ENCODE data around the gene SKAP1.

Gene SKAP1

DNA sequence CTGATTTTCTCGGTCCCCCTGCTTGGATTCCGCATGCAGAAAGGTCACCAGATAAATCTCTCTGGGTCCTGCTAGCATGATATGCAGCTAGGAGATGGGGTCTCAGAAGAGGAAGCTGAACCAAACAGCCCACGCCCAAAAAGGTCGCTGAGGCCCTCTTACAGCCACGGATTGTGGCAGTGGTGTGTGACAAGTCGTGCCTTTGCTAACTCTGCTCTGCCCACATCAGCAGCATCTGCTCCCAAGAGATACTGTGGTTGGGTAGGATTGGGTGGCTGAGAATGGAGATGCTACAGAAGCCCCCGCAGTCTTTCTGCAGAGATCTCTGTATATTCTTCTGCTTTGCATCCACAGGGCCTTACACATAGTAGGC, 15.2 kb upstream of the SKAP1 start:
- H3K4me3 ChIP-seq (ENCODE audit: low read length) = no peak overlapping the region
- TF ChIP-seq, protein P1, sequence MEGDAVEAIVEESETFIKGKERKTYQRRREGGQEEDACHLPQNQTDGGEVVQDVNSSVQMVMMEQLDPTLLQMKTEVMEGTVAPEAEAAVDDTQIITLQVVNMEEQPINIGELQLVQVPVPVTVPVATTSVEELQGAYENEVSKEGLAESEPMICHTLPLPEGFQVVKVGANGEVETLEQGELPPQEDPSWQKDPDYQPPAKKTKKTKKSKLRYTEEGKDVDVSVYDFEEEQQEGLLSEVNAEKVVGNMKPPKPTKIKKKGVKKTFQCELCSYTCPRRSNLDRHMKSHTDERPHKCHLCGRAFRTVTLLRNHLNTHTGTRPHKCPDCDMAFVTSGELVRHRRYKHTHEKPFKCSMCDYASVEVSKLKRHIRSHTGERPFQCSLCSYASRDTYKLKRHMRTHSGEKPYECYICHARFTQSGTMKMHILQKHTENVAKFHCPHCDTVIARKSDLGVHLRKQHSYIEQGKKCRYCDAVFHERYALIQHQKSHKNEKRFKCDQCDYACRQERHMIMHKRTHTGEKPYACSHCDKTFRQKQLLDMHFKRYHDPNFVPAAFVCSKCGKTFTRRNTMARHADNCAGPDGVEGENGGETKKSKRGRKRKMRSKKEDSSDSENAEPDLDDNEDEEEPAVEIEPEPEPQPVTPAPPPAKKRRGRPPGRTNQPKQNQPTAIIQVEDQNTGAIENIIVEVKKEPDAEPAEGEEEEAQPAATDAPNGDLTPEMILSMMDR (conservative IDR thresholded peaks at IDR 0.05; ENCODE audit: low read length) = no peak
- no peak for DNase-seq (ENCODE audit: low read depth)

DNA sequence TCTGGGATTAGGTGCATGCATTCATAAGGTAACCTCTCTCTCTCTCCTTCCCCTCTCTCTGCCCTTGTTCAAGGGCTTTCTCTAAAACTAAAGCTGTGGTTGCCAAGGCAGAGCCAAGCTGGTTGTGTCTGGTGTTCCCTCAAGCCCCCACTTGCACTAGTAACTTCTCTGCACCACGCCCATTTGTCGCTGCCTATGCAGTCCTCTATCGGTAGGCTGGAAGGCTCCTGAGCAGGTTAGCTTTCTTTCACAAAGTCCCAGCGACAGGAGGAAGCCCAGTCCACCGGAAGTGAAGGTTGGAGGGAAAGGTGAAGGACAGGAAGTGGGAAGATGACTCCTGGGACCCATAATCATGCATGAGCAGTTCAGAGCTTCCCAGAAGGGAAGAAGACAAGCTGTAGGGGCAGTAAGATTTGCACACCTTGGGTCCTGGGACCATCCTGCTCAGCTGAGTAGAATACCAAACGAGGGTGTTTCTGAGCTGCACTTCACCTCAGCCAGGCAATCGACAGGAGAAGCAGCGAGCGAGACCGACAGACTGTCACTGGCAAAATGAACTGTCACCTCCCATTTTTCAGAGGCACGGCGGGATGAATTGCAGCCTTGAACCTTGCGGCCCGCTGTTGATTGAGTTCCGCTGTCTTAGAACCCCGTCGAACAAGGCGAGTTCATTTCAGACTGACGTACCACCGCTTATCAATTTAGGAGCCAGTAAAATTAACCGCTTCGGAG, 14.7 kb upstream of the SKAP1 start:
- no peak overlapping the region for H3K4me3 ChIP-seq (ENCODE audit: low read length)
- no peak for DNase-seq (ENCODE audit: low read depth)
- TF ChIP-seq, protein P1 (conservative IDR thresholded peaks at IDR 0.05; ENCODE audit: low read length) = no peak

- no peak overlapping the region for H3K4me3 ChIP-seq (ENCODE audit: low read length)
- TF ChIP-seq, protein P1 (conservative IDR thresholded peaks at IDR 0.05; ENCODE audit: low read length) = no peak
- no peak for DNase-seq (ENCODE audit: low read depth)
Measured at GRCh38 chr17:48443712-48444111, 13.7 kb upstream of the SKAP1 start.

DNA sequence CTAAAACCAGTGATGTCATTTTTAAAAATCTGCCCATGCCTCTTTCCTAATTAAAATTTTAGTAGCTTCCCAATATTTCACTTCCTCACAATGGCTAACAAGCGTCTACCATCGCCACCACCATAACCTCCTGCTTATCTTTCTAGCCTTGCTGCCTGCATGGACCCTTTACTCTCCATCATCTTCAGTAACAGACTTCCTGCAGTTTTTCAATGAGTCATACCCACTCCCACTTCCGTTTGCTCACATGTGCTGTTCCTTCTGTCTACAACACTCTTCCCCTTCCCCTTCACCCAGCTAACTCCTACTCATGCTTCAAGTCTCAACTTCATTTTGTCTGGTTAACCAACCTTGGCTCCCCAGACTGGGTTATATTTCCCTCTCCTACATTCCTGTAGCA, 12.8 kb upstream of the SKAP1 start:
- TF ChIP-seq, protein P1 (conservative IDR thresholded peaks at IDR 0.05; ENCODE audit: low read length) = no peak
- H3K4me3 ChIP-seq (ENCODE audit: low read length) = no peak overlapping the region
- no peak for DNase-seq (ENCODE audit: low read depth)

DNA sequence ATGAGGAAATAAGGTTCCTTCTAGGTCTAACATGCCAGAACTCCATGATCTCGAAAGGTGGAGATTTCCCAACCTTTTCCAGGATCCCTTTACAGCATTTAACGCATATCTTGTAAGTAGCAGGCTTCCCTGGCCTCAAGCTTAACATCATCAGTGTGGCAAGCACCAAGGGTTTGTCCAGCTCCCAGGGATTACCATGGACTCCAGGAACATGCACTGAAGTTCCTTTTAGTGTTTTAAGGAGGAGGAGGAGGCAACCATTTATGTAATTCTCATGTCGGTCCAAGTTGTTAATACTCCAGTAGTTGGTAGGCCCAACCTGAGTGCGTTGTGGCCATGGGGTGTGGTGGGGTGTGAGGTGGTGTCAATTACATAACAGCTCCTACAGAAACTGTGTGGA, 11.8 kb upstream of the SKAP1 start:
- no peak for DNase-seq (ENCODE audit: low read depth)
- TF ChIP-seq, protein P1 (conservative IDR thresholded peaks at IDR 0.05; ENCODE audit: low read length) = no peak
- H3K4me3 ChIP-seq (ENCODE audit: low read length) = no peak overlapping the region

- H3K4me3 ChIP-seq (ENCODE audit: low read length) = no peak overlapping the region
- DNase-seq (ENCODE audit: low read depth) = no peak
- TF ChIP-seq, protein P1 (conservative IDR thresholded peaks at IDR 0.05; ENCODE audit: low read length) = no peak
Measured at GRCh38 chr17:48441231-48441711, 11.3 kb upstream of the SKAP1 start.

GRCh38 chr17:48440669-48441068, 10.7 kb upstream of the SKAP1 start:
- DNase-seq (ENCODE audit: low read depth) = no peak
- H3K4me3 ChIP-seq (ENCODE audit: low read length) = no peak overlapping the region
- TF ChIP-seq, protein P1 (conservative IDR thresholded peaks at IDR 0.05; ENCODE audit: low read length) = no peak
